SK-N-SH (cell line): Measurements from ENCODE around the gene OPTC. TPM values are rescaled to one million over a fixed set of nuclear protein-coding genes. Genes with fewer than 3 reads are reported as not detected.
A peak's percentile ranks its signal among the peaks of the same experiment; 100 is the strongest.

Source experiments
- CTCF ChIA-PET: fragments of 300-600, 350-600 bp; formaldehyde crosslinking; extraction: SDS; loops from one replicate; lab custom pipeline; 2021; lab: Yijun Ruan, JAX
- POLR2A ChIA-PET: fragments of 350-600 bp; sonication (Branson Sonifier 250); formaldehyde crosslinking; extraction: SDS; loops from one replicate; lab custom pipeline; 2020; ENCODE audit warnings: antibody characterized with exemption, inconsistent platforms; lab: Yijun Ruan, JAX
- DNase-seq: peaks from one replicate; pipeline ENCODE4 v3.0.0; 2012
- H2AFZ ChIP-seq: fragments of 200-600 bp; sonication (generic); 2 replicates; pipeline ENCODE4 v1.8.1; 2016; ENCODE audit warnings: antibody characterized with exemption, mild to moderate bottlenecking, low read depth
- H3F3A ChIP-seq: fragments of 200-600 bp; sonication (generic); replicated peaks from 2 replicates; pipeline ENCODE3; 2016; ENCODE audit warnings: antibody characterized with exemption, mild to moderate bottlenecking; ENCODE audit not compliant: insufficient read depth
- H3K27ac ChIP-seq, 2 experiments: fragments of 200-500 bp in 1 of 2; fragments of 200-600 bp in 1 of 2; sonication (Bioruptor generic) in 1 of 2; sonication (generic), shearing (Covaris generic) in 1 of 2; 2 replicates each; pipeline versions ENCODE4 v1.5.1 to v1.6.1; 2014 to 2016; ENCODE audit warnings: low read depth in 2 of 2, inconsistent platforms in 1 of 2, low read length in 1 of 2, mild to moderate bottlenecking in 1 of 2, mixed read lengths in 1 of 2
- H3K27me3 ChIP-seq: fragments of 200-600 bp; sonication (generic), shearing (Covaris generic); 2 replicates; pipeline ENCODE4 v1.6.1; 2016; ENCODE audit warnings: mixed run types; ENCODE audit not compliant: insufficient read depth
- H3K36me3 ChIP-seq, 2 experiments: fragments of 200-500 bp in 1 of 2; fragments of 200-600 bp in 1 of 2; sonication (Bioruptor generic) in 1 of 2; sonication (generic) in 1 of 2; replicated peaks in 1 of 2; 2 replicates each; pipeline versions ENCODE3 to v1.5.1; 2014 to 2016; ENCODE audit warnings: low read length in 1 of 2, mild to moderate bottlenecking in 1 of 2; ENCODE audit not compliant: insufficient read depth in 2 of 2, control insufficient read depth in 1 of 2
- H3K4me1 ChIP-seq, 2 experiments: fragments of 200-500 bp in 1 of 2; fragments of 200-600 bp in 1 of 2; sonication (Bioruptor generic) in 1 of 2; sonication (generic), shearing (Covaris generic) in 1 of 2; 2 replicates each; pipeline versions ENCODE4 v1.5.1 to v1.6.1; 2014 to 2016; ENCODE audit warnings: low read depth in 1 of 2, low read length in 1 of 2, mixed run types in 1 of 2; ENCODE audit not compliant: insufficient read depth in 2 of 2, control insufficient read depth in 1 of 2
- H3K4me2 ChIP-seq: fragments of 200-600 bp; sonication (generic), shearing (Covaris generic); 2 replicates; pipeline ENCODE4 v1.6.1; 2017; ENCODE audit warnings: mixed run types
- H3K4me3 ChIP-seq, 2 experiments: fragments of 200-500 bp in 1 of 2; fragments of 200-600 bp in 1 of 2; sonication (Bioruptor generic) in 1 of 2; sonication (generic), shearing (Covaris generic) in 1 of 2; 2 replicates each; pipeline versions ENCODE4 v1.5.1 to v1.8.1; 2014 to 2016; ENCODE audit warnings: low read depth in 2 of 2, inconsistent platforms in 1 of 2, low read length in 1 of 2, mild to moderate bottlenecking in 1 of 2, mixed read lengths in 1 of 2, moderate library complexity in 1 of 2
- H3K79me2 ChIP-seq: fragments of 200-600 bp; sonication (generic); 2 replicates; pipeline ENCODE4 v1.8.1; 2017; ENCODE audit warnings: mild to moderate bottlenecking; ENCODE audit not compliant: insufficient read depth
- H3K9ac ChIP-seq: fragments of 200-600 bp; sonication (generic); 2 replicates; pipeline ENCODE4 v1.6.1; 2017; ENCODE audit warnings: mixed run types
- H3K9me2 ChIP-seq: fragments of 200-600 bp; sonication (generic); 2 replicates; pipeline ENCODE4 v1.6.1; 2017; ENCODE audit warnings: mixed run types
- H3K9me3 ChIP-seq: fragments of 200-600 bp; sonication (generic); 2 replicates; pipeline ENCODE4 v1.6.1; 2017; ENCODE audit warnings: mixed run types, mild to moderate bottlenecking, moderate library complexity
- H4K20me1 ChIP-seq: fragments of 200-600 bp; sonication (generic); 2 replicates; pipeline ENCODE4 v1.6.1; 2017; ENCODE audit warnings: mild to moderate bottlenecking, mixed run types; ENCODE audit not compliant: insufficient read depth
- CHD2 ChIP-seq: fragments of 150-350 bp; IDR thresholded peaks from 2 replicates; pipeline ENCODE4 v1.6.1; 2018; ENCODE audit warnings: low read length; ENCODE audit not compliant: partially characterized antibody
- EP300 ChIP-seq, 2 experiments: IDR thresholded peaks; 2 replicates each; pipeline versions ENCODE4 v1.4.0 to v1.6.1; 2012; ENCODE audit warnings: borderline replicate concordance in 1 of 2, low read depth in 1 of 2, low read length in 1 of 2
- EZH2phosphoT487 ChIP-seq: fragments of 200-600 bp; sonication (generic); IDR thresholded peaks from 2 replicates; pipeline ENCODE4 v1.6.1; 2017; ENCODE audit warnings: low read depth, mixed run types, mild to moderate bottlenecking, antibody characterized with exemption, moderate library complexity, borderline replicate concordance
- FOXJ3 ChIP-seq: sonication (generic); formaldehyde crosslinking; IDR thresholded peaks from 2 replicates; pipeline ENCODE4 v1.5.1; 2020; ENCODE audit warnings: mild to moderate bottlenecking, missing genetic modification reagents
- FOXM1 ChIP-seq: IDR thresholded peaks from 2 replicates; pipeline ENCODE4 v1.4.0; 2012; ENCODE audit warnings: low read depth, mild to moderate bottlenecking
- GABPA ChIP-seq: IDR thresholded peaks from 2 replicates; pipeline ENCODE4 v1.4.0; 2012; ENCODE audit warnings: low read depth, mild to moderate bottlenecking
- IRF3 ChIP-seq: fragments of 150-350 bp; IDR thresholded peaks from 2 replicates; pipeline ENCODE4 v1.6.1; 2016; ENCODE audit warnings: mild to moderate bottlenecking, low read depth, low read length
- JUND ChIP-seq: IDR thresholded peaks from 2 replicates; pipeline ENCODE4 v1.4.0; 2012
- MAX ChIP-seq: IDR thresholded peaks from 2 replicates; pipeline ENCODE4 v1.4.0; 2012; ENCODE audit warnings: low read depth
- MXI1 ChIP-seq: IDR thresholded peaks from 2 replicates; pipeline ENCODE4 v1.6.1; 2012; ENCODE audit warnings: mild to moderate bottlenecking, low read depth, low read length, improper control_type of control experiment
- NFIC ChIP-seq: IDR thresholded peaks from 2 replicates; pipeline ENCODE4 v1.4.0; 2012; ENCODE audit warnings: borderline replicate concordance
- NRF1 ChIP-seq: IDR thresholded peaks from 2 replicates; pipeline ENCODE4 v1.6.1; 2012; ENCODE audit warnings: low read depth, mild to moderate bottlenecking, low read length
- PBX3 ChIP-seq: IDR thresholded peaks from 2 replicates; pipeline ENCODE4; 2012
- POLR2AphosphoS5 ChIP-seq: IDR thresholded peaks from 2 replicates; pipeline ENCODE4 v1.6.1; 2012; ENCODE audit warnings: low read depth, low read length
- RAD21 ChIP-seq: IDR thresholded peaks from 2 replicates; pipeline ENCODE4 v1.6.1; 2012; ENCODE audit warnings: mild to moderate bottlenecking, low read length
- RCOR1 ChIP-seq: fragments of 150-350 bp; IDR thresholded peaks from 2 replicates; pipeline ENCODE4 v1.6.1; 2017; ENCODE audit warnings: antibody characterized with exemption, low read length
- RFX5 ChIP-seq: IDR thresholded peaks from 2 replicates; pipeline ENCODE4 v1.6.1; 2012; ENCODE audit warnings: mild to moderate bottlenecking, improper control_type of control experiment, low read length
- RXRA ChIP-seq: IDR thresholded peaks from 2 replicates; pipeline ENCODE4 v1.4.0; 2012; ENCODE audit warnings: low read depth, mild to moderate bottlenecking, borderline replicate concordance
- SMC3 ChIP-seq: IDR thresholded peaks from 2 replicates; pipeline ENCODE4 v1.6.1; 2012; ENCODE audit warnings: low read depth, low read length, improper control_type of control experiment
- TAF1 ChIP-seq: IDR thresholded peaks from 2 replicates; pipeline ENCODE4 v1.6.1; 2012; ENCODE audit warnings: low read depth, mild to moderate bottlenecking, low read length, moderate library complexity, borderline replicate concordance
- TCF12 ChIP-seq: IDR thresholded peaks from 2 replicates; pipeline ENCODE4 v1.4.0; 2012
- TEAD4 ChIP-seq: IDR thresholded peaks from 2 replicates; pipeline ENCODE4 v1.4.0; 2012; ENCODE audit warnings: mild to moderate bottlenecking, borderline replicate concordance; ENCODE audit not compliant: insufficient read depth
- USF2 ChIP-seq: fragments of 150-350 bp; IDR thresholded peaks from 2 replicates; pipeline ENCODE4 v1.6.1; 2017; ENCODE audit warnings: antibody characterized with exemption, low read length, low read depth, borderline replicate concordance
- YY1 ChIP-seq: IDR thresholded peaks from 2 replicates; pipeline ENCODE4 v1.4.0; 2012; ENCODE audit warnings: low read depth, mild to moderate bottlenecking
- ZBTB33 ChIP-seq: IDR thresholded peaks from 2 replicates; pipeline ENCODE4 v1.4.0; 2012; ENCODE audit warnings: low read depth, borderline replicate concordance
- WGBS: methylation state at CpG from one replicate; pipeline ENCODE4 v1.1.6; 2017; ENCODE audit warnings: low lambda C conversion rate; 5-methylcytosine and 5-hydroxymethylcytosine counted together
- polyA plus RNA-seq, 3 experiments: library from polyadenylated mRNA; depleted of rRNA; stranded (reverse); fragments of >200 nt; gene quantifications; 2 replicates each; pipeline ENCODE4 v1.2.3, GENCODE V29; 2012
- TF ChIP-seq, protein P1 (sequence below): fragments of 200-600 bp; sonication (generic); IDR thresholded peaks from 2 replicates; pipeline ENCODE4 v1.6.1; 2017; ENCODE audit warnings: antibody characterized with exemption, mild to moderate bottlenecking, moderate library complexity

OPTC gene
- polyA plus RNA-seq, 1 of the 3 experiments (the other 2 are of a cell fraction), result not detected

DNA sequence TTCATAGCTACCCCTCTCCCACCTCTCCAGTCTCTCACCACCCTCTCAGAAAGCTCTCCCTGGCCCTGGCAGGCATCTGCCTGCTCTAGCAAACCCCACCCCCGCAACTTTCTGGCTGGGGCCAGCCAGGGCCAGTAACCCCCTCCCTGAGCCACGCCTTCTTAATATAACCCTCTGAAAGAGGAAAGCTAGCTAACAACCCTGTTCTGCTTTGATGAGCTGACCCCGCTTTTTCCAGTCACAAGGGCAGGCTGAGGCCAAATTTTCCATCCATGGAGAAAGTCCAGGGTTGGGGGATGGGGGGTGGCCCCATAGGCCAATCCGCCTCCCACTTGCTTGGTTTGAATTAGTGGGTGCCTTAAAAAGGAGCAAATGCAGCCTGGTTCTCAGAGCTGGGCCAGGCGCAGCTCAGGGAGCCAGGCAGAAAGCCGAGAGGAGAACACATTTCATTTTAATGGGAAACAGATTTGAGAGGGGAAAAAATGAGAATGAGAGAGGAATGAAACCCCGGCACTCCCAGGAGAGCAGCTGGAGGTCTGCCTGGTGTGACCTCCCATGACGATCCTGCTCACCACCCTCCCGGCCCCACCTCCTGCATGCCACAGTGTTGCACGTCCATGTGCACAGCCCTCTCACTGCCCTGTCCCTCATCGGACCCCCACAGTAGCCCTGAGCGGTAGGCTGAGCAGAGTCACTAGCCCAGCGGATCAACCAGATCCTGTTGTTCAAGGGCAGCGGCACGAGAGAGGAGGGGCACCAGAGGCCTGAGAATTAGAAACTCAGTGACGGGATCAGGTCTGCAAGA lies 62.3 kb downstream of the OPTC start:
- Histone ChIP-seq H3K4me3 (peak overlapping the region; percentile 7 to 10; a peak in 2 of 4 replicates), H3K27me3 (no peaks in the 10 kb centered on the region), H3K36me3 (no peaks in the 10 kb centered on the region), H3K9me3 (no peaks in the 10 kb centered on the region), H3K27ac (peak overlapping the region; percentile 96 to 99), H3F3A (peaks cover 63% of the 10 kb centered on the region), H3K4me2 (peak overlapping the region; percentile 83), H3K9me2 (no peaks in the 10 kb centered on the region), H4K20me1 (no peaks in the 10 kb centered on the region), H3K9ac (peak overlapping the region; percentile 84), H3K79me2 (no peaks in the 10 kb centered on the region), H3K4me1 (peaks cover 37 to 41% of the 10 kb centered on the region in 2 experiments), H2AFZ (peak overlapping the region; percentile 50; the same call in 1 of the 2 replicates)
- DNase-seq, result peak; percentile 75
- WGBS, result 27% methylated on average over 15 of the region's 16 CpGs
- POLR2A ChIA-PET, result interaction anchor here (1.1 to 1.5 kb wide), 2 partner anchors 37 to 49 kb away, joined by 3 to 4 read pairs; no protein-coding TSS in a partner anchor
- CTCF ChIA-PET, result interaction anchor here (0.6 to 1.2 kb wide), 4 partner anchors 10 to 145 kb away, joined by 3 read pairs; no protein-coding TSS in a partner anchor
- TF ChIP-seq YY1 (no peak), GABPA (no peak), JUND (no peak), TCF12 (peak; percentile 96), TEAD4 (no peak), MXI1 (peak; percentile 58), TAF1 (no peak; the same call in 1 of the 2 replicates), CHD2 (peak; percentile 87), IRF3 (no peak), NFIC (0 out of 2 replicates have a peak, but pooled peaks have one; percentile 70), FOXM1 (peak; percentile 68), USF2 (no peak), RXRA (peak; percentile 79), RCOR1 (peak; percentile 28; the same call in 1 of the 2 replicates), SMC3 (0 out of 2 replicates have a peak, but pooled peaks have one; percentile 2), EZH2phosphoT487 (no peak), RFX5 (no peak), ZBTB33 (no peak; the same call in 1 of the 2 replicates), MAX (peak; percentile 84), NRF1 (no peak), POLR2AphosphoS5 (peak; percentile 63), PBX3 (peak; percentile 69), EP300 (IDR thresholded peaks at IDR 0.05; ENCODE audit: borderline replicate concordance in 1 of 2, low read depth in 1 of 2, low read length in 1 of 2) (peak; percentile 36 to 75), FOXJ3 (CRISPR knock-in tag) (no peak), RAD21 (0 out of 2 replicates have a peak, but pooled peaks have one; percentile 7)
- TF ChIP-seq, protein P1, sequence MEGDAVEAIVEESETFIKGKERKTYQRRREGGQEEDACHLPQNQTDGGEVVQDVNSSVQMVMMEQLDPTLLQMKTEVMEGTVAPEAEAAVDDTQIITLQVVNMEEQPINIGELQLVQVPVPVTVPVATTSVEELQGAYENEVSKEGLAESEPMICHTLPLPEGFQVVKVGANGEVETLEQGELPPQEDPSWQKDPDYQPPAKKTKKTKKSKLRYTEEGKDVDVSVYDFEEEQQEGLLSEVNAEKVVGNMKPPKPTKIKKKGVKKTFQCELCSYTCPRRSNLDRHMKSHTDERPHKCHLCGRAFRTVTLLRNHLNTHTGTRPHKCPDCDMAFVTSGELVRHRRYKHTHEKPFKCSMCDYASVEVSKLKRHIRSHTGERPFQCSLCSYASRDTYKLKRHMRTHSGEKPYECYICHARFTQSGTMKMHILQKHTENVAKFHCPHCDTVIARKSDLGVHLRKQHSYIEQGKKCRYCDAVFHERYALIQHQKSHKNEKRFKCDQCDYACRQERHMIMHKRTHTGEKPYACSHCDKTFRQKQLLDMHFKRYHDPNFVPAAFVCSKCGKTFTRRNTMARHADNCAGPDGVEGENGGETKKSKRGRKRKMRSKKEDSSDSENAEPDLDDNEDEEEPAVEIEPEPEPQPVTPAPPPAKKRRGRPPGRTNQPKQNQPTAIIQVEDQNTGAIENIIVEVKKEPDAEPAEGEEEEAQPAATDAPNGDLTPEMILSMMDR, result no peak
